GM19023 (cell line): ENCODE data around the gene SEC22C.
A peak's percentile ranks its signal among the peaks of the same experiment; 100 is the strongest.

ENCODE experiments used
- ATAC-seq: cut with Tn5 transposase; IDR thresholded peaks from one replicate; pipeline ENCODE4 v1.9.1; 2021; ENCODE audit warnings: mild to moderate bottlenecking, moderate library complexity; ENCODE audit not compliant: unreplicated experiment

SEC22C gene

DNA sequence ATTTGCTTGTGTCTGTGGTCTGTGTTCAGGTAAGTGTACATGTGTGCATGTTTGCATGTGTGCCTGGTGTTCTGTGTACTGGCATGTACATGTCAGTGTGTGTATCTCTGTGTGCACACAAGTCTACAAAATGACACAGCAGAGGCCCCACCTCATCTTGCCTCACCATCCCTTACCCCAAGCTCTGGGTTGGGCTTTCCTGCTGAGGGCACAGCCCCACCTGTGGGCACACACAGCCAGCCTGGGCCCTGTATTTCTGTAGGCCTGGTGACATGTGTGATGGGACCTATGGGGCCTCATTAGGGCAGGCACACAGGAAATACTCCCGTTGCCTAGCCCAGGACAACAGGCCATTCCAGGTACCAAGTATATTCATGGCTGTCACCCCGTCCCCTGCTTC lies 65.8 kb downstream of the SEC22C start:
- no peak for ATAC-seq

DNA sequence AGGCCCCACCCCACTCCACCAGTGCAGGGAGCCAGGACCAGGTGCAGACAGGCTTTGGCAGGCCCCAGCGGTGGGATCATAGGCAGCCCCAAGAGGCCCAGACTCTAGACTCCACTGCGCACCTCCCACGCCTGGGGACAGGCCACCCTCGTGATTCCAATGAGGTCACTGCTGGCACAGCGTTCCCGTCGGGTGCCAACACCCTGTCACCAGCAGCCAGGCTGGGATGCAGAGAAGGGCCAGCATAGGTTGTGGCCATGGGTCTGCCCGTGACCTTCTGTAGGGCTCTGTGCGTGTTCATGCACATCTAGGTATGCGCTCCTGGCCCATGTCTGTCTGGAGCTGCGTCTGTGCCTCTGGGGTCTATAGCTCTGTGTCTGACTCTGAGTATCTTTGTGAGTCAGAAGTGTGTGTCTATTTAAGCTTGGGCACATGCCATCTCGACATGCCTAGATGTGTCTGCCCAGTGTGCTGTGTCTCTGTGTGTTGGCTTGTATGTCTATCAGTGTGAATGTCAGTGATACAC lies 66.3 kb downstream of the SEC22C start:
- ATAC-seq: no peak

DNA sequence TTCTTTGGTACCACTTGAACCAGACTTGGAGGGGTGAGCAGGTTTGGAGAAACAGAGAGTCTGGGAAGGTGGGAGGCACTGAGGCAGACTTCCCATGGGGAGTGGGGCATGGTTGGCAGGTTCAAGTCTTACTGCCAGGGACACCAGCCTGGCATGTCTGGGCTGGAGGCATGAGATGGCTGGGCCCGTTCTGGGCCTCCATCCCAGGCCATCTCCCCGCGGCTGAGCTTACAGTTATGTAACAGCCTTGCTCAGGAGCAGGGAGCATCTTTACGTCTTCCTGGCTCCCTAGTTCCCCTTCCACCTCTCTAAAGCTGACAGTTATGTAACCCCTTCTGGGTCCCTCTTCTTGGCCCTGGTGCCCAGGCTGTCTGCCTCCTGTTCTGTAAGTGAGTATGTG lies 66.9 kb downstream of the SEC22C start:
- ATAC-seq: no peak

DNA sequence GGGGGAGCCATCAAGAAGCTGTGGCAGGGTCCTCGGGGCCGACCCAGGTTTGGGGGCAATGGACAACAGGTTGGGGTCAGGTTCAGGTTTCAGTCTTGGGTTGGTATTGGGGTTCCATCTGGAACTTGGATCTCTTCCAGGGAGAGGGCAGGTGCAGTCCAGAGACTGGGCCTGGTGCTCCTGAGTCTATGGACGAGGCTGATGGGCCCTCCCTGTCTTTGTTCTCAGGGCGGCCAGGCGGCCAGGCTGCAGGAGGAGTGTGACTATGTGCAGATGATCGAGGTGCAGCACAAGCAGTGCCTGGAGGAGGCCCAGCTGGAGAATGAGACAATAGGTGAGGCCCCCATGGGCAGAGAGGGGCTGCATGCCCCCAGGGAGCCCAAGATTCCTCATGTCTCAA lies 68.2 kb downstream of the SEC22C start:
- ATAC-seq: no peak

DNA sequence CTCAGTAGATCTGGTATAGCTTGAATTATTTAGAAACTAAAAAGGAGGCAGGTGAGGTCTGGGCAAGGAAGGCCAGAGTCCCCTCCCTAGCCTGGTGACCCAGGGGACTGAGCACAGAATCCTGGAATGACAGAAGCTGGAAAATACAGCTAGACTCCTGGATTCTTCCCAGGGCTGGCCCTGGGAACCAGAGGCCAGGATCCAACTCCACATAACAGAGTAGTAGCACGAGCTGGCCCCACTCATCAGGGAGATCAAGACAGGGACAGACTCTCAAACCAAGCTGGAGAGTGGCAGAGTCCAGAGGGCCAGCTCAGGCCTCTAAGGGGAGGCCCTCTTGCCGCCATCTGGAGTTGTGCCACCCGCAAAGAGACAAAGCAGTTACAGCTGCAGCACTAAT lies 68.6 kb downstream of the SEC22C start:
- ATAC-seq: no peak

DNA sequence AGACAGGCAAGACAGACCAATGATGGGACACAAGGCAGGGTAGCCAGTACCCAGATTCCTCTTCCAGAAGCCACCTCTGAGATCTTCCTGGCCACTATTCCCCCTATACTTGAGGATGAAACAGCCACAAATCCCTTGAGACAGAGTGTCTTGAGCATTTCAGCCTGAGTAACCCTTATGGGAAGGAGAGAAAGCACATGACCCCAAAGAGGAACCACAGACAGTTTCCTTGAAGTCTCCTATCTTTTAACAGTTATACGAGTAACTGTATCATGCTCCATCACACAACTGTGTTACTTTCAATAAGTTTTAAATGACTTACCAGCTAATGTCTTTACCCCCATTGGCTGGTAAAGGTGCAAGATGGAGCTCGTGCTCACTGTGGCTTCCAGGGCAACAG lies 70.0 kb downstream of the SEC22C start:
- no peak for ATAC-seq

DNA sequence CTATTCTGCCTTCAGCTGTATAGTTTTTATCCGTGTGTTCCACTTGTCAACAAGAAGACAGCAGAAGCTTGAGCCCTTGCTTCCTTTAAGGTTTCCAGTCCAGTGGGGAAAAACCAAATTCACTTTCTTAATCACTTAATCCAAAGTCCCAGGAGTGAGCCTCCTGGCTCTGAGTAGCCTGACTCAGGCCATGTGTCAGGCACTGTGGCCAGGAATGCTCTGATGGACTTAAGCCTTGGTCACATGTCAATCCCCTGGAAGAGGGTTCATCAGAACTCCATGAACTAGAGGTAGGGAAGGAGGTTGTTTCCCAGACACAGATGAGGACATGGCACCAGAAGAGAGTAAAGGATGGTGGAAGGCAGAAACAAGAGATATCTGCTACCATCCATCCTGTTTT lies 70.6 kb downstream of the SEC22C start:
- no peak for ATAC-seq

DNA sequence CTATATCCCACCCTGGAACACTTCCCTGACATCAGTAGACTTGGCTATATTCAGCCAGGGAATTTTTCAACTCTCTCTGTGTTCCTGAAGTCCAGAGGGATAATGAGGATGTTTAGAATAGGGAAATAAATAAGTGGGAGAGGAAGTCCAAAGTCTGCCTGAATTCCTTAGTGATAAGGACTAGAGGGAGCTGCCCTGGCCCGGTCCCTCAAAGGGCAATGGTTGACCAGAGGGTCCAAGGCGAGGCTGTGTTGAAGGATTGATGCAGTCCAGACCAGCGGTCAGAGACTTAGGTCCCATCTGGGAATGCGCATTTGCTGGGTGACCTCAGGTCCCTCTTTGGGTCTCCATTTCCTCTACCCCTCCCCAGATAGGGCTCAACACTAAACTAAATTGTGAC lies 71.4 kb downstream of the SEC22C start:
- no peak for ATAC-seq

DNA sequence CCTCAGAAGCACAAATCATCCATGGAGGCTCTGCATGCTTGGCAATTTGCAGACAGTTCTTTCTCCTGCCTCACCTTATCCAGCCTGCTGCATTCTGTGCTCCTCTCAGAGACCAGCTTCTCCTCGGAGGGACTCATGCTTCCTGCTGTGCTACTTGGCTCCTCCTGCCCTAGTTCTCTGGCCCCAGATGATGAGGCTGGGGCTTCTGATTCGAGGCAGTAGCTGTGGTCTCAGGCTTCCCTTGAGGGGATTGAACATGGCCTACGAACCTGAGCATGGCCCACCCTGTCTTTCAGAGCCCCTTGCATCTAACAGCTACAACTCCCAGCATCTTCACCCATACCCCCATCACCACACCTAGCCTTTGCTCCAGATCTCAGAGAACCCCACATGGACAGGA lies 72.7 kb downstream of the SEC22C start:
- no peak for ATAC-seq

DNA sequence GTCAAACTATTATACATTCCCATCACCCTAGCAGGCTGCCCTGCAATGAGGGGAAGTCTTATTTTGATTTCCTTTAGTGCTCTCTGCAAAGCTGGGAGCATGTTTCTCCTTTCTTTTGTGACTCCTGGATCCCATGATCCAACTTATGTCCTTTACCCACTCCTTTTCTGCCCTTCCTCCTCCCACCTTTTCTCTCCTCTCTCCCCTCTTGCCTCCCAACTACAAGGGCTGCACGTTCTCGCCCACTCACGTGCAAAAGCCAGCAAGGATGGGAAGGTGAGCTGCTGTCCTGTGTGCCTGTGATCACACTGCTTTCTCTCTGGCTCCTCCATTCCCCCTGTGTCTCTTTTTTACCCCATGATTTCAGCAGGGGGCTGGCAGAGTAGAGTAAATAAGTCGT lies 73.2 kb downstream of the SEC22C start:
- no peak for ATAC-seq

DNA sequence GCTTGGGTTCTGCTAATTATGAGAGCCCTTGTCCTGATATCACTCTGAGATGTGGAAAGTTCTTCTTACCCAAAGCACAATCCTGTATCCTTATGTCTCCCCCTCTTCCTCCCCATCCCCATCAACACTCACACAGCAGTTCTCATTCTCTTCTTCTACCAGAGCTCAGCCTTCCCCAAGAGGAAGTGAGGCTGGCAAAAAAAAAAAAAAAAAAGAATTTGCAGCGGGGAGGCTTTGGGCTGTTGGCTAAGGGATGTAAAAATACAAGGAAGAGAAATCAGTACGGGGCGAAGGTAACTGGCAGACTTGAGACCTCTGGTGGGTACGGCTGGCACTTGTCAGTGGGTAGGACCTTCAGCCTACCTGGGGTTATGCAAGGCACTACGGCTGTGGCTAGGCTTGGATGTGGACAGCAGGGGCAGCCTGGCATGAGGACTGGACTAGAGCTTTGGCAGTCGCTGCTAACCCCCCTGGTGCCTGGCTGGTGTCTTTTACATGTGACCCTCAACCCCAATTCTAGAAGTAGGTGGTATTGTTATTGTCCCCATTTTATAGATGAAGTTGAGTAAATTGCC lies 73.9 kb downstream of the SEC22C start:
- ATAC-seq: no peak

DNA sequence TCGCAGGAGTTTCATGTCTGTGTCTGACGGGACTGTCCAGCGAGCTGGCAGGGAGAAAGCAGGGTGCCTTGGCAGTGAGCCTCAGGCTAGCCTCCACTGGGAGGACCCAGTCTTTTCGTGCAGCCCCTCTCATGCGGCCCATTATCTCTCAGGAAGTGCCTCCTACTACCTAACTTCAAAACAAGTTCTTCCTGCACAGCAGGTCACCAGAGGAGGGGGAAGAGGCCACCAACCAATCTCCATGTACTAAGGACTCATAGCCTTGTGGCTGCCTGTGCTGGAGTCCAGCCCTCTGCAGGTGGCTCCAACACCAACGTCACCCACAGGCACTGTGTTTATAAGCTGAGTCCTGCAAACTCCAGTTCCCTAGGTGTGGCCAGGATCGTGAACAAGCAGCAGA lies 74.5 kb downstream of the SEC22C start:
- ATAC-seq: no peak

DNA sequence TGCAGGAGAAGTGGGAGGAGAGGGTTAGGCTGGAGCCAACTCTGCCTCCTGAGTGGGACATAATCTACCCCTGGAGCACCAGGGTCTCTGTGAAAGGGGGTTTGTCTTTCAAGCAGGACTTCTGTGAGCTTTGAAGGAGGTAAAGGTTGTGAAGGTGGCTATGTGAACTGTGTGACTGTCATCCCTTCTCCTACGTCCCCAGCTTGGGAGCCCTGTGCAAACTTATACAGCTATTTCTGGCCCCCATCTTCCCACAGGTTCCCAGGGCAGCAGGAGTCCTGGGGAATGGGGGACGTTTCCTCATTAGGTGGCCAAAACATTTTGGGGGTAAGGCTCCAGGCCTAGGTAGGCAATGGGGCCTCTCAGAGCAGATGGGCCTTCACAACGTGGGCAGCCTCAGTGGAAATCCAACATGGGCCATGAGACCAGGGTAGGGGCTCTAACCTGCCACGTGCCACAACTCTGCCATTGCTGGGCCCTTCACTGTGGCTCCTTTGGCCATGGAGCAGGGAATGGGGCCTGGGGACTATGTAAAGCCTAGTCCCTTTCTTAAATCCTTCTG lies 75.8 kb downstream of the SEC22C start:
- ATAC-seq: no peak

DNA sequence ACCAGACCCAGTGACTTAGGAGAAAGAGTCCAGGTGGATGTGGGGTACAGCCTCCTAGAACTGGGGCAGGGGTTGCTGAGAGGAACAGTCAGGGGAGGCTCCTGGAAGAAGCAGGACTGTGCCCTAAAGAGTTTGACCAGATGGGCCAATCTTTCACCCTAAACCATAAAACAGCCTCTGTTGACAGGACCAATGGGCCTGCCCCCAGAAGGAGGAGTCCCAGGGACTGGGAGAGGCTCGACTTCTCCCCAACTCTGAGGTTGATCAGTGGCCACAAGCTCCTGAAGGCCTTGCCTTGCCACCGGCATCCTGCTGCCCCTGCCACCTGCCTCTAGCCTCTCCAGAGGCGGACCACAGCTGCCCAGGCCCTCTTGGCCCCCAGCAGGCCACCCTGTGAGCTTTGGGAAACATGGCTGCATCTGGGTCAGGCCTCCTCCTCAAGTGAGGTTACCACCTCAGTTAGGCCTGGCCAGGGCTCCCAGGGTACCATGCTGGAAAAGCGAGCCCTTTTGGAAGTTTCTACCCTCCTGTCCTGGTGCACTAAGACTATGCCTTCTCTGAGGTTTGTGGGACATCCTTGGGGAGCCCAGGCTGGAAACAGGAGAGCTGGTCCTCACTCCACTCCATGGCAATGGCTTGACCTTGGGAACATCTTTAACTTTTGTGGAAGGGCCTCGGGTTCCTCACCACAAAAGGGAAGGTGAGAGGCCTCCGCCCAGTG lies 76.5 kb downstream of the SEC22C start:
- ATAC-seq: no peak

DNA sequence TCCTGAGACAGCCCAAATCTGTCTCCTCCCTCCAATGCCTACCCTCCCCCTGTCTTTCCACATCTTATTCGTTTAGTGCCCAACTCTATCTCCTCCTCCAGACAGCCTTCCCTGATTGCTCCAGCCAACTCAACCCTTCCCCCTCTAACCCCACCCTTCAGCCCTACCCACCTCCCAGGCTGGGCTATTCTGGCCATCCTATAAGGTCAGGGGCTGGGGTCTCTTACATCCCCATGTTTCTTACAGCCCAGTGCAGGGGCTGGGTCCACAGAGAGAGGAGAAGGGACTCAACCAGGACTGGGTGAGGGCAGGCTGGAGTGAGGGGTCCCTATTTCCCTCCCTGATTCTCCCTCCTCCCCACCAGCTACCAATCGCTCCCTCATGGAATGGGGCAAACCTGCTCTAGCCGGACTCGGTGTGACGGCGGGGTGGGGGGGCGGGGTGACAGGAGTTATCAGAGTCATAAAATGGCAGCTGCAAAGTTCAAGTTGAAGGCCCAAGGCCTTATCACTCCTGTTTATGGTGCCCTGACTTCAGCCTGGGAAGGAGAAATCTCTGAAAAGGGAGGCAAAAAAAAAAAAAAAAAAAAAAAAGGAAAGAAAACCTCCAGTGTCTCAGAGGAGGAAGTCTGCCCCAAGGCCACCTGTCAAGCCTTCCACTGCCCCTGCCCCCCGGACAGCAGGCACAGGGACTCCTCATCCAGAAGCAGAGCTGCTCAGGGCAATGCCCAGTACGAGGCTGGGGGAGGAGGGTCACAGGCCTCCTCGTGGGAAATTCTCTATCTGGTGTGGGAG lies 77.2 kb downstream of the SEC22C start:
- no peak for ATAC-seq

DNA sequence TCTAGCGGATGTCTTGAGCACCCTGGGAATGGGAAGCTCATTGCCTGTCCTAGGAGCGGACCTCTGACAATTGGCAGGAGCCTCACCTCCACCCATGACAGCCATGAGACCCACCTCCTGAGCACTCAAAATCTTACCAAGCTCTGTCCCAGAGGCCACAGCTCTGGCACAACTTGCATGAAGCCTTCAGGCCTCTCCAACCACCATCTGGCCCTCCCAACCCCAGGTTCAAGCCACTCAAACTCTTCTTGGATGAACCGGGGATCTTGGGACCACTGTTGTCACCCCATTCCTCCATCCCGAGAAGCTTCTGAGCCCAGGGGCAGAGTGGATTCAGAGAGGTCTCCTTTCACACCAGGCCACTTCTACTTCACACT lies 77.8 kb downstream of the SEC22C start:
- ATAC-seq: no peak

DNA sequence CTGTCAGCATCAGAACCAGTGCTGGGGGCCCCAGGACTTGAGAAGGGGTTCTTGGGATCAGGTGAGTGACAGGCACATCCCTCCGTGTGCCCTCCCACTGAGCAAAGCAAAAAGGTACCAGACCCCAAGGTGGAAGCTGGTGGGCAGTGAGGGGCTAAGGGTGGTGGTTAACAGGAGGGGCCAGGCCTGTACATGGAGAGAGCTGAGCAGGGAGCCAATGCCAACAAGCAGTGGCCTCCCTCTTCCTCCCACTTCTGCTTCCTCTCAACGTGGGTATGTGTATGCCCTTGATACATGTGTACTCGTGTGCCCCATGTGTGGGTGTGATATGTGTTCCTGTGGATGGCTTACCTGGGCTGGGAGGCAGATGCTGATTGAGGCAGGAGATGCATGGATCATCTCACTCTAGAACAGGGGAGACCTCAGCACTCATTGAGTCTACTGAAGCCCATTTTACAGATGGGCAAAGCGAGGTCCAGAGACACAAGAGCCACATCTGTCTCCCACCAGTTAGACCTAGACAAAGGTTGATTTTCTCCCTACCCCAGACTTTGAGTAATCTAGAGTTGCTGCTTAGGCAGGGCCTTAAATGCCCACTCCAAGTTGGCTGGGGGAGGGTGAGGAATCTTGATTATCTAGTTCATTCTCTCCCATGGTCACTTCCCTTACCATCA lies 78.4 kb downstream of the SEC22C start:
- ATAC-seq: no peak

DNA sequence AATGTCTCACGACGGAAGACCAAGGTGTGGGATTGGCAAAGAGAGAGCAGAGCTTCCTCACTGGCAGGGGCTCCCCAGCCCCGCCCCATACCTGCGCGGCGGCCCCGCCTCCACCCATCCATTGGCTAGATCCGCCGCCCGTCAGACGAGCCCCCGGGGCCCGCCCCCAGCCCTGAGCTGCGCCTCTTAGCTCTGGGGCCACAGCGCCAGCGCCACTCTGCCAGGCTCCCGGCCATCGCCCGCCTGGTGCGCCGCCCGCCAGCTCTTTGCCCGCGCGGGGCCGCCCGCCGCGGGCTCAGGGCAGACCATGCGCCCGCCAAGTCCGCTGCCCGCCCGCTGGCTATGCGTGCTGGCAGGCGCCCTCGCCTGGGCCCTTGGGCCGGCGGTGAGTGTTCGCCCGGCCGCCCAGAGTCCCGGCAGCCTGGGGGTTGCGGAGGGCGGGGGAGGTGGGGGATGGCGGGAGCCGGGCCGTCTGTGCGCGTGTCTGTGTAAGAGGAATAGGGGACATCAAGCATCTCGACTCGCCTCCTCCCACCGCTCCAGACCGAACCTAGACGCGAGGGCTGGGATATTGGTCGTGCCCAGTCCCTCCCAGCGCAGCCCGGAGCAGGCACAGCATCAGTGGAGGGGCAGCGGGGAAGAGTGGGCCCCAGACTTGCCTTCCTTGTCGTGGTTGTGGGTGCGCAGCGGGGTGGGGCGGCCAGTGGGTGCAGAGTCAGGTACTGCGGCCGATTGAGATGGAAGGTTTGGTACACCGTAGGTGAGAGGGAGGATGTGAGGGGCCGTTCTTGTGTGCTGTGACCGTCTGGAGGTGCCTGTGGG lies 79.1 kb downstream of the SEC22C start, which contains the start of gene VIPR1:
TSS of gene VIPR1 (plus strand) at position 215 of the 822 bp plus-strand sequence. CDS start at position 308, 93 bp downstream.
- peak; percentile 94 for ATAC-seq

DNA sequence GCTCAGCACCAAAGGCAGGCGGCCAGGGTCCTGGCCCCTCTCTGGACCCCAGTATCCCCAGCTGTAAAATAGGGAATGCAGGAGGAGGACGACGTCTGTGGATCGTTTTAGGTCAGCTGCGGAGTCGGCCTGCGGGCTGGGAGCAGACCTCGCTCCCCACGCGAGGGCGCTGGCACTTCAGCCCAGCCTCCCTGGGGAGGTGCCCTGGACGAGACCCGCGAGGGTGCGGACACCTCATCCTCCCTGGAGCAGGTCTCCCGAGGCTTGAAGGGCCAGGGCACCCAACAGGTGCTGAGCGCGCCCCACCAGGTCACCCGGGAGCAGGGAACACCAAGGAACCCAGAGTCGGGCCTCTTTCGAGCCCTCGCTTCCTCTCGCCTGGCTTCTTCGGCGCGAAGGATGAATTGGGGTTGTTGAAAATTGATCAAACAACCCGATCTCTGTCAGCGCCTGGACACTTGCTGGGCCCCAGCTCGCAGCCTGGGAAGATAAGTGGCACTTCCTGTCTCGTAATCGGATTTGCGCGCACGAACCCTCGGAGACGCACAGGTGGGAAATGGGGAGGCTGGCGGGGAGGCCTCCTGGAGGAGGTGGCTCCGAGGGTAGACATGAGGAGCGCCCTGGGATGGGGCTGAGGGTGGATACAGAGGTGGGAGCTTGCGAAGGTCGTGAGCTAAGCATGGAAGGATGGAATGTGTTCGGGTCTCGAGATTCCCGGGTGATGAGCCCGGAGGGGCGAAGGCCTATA lies 79.9 kb downstream of the SEC22C start:
- ATAC-seq: peak; percentile 38
